T-cell (primary cell): ENCODE results near the gene PDLIM7. TPM values are rescaled to one million over a fixed set of nuclear protein-coding genes. Genes with fewer than 3 reads are reported as not detected.

ENCODE experiments used
- ATAC-seq, 4 experiments: fragments of 200-7000 bp in 3 of 4; fragments of 150-1000 bp in 1 of 4; cut with Tn5 transposase; replicated peaks in 1 of 4; 1 replicate in 3 of 4; 2 replicates in 1 of 4; pipeline ENCODE4 v1.10.0; 2021; ENCODE audit warnings: moderate library complexity in 3 of 4, mild to moderate bottlenecking in 2 of 4, moderate number of reproducible peaks in 1 of 4
- CTCF ChIA-PET, 2 donors: fragments of 300-600 bp; sonication (Branson Sonifier 250); formaldehyde crosslinking; loops; one replicate each; lab custom pipeline; 2022; ENCODE audit warnings: antibody characterized with exemption in 2 of 2; lab: Charles Lee
- POLR2A ChIA-PET, 2 donors: fragments of 300-600 bp; sonication (Branson Sonifier 250); formaldehyde crosslinking; loops; one replicate each; lab custom pipeline; 2022; ENCODE audit warnings: antibody characterized with exemption in 2 of 2; lab: Charles Lee
- DNase-seq, 35 experiments: peaks; one replicate each; pipeline versions ENCODE4 v3.0.0 to v3.0.0-alpha.2; 2013 to 2023
- H3K27ac ChIP-seq: one replicate; pipeline ENCODE4 v1.5.1; 2013; ENCODE audit warnings: low read length
- H3K27me3 ChIP-seq, 2 experiments: replicated peaks in 1 of 2; 1 replicate in 1 of 2; 2 replicates in 1 of 2; pipeline versions ENCODE4 v1.6.1 to v1.7.0; 2013; ENCODE audit warnings: low read length in 1 of 2, mixed read lengths in 1 of 2; ENCODE audit not compliant: control insufficient read depth in 2 of 2, insufficient read depth in 2 of 2; ENCODE audit errors: extremely low read depth in 1 of 2
- H3K36me3 ChIP-seq, 2 donors: 1 replicate in 1 of 2; 2 replicates in 1 of 2; pipeline versions ENCODE4 v1.6.1 to v1.7.0; 2013; ENCODE audit warnings: low read length in 1 of 2; ENCODE audit not compliant: control insufficient read depth in 2 of 2, insufficient read depth in 1 of 2; ENCODE audit errors: extremely low read depth in 1 of 2
- H3K4me1 ChIP-seq, 2 experiments: 1 replicate in 1 of 2; 2 replicates in 1 of 2; pipeline versions ENCODE4 v1.6.1 to v1.7.0; 2013; ENCODE audit warnings: low read length in 2 of 2, mixed read lengths in 1 of 2; ENCODE audit not compliant: insufficient read depth in 2 of 2, control insufficient read depth in 1 of 2; ENCODE audit errors: extremely low read depth in 1 of 2
- H3K4me3 ChIP-seq, 2 donors: 1 replicate in 1 of 2; 2 replicates in 1 of 2; pipeline versions ENCODE4 v1.5.1 to v1.7.0; 2013; ENCODE audit warnings: mild to moderate bottlenecking in 2 of 2, low read length in 1 of 2, moderate library complexity in 1 of 2; ENCODE audit not compliant: control insufficient read depth in 1 of 2; ENCODE audit errors: extremely low read depth in 1 of 2
- H3K9me3 ChIP-seq: 2 replicates; pipeline ENCODE4 v1.7.0; 2013
- H3K27ac Mint-ChIP-seq, 2 donors: one replicate each; pipeline ENCODE4 v1.8.0; 2020 to 2021; ENCODE audit warnings: mild to moderate bottlenecking in 2 of 2, mixed read lengths in 2 of 2
- H3K27me3 Mint-ChIP-seq, 2 donors: one replicate each; pipeline ENCODE4 v1.8.0; 2021 to 2022; ENCODE audit warnings: mixed read lengths in 2 of 2
- H3K36me3 Mint-ChIP-seq: one replicate; pipeline ENCODE4 v1.8.0; 2021; ENCODE audit warnings: mixed read lengths
- H3K4me1 Mint-ChIP-seq, 3 donors: one replicate each; pipeline ENCODE4 v1.8.0; 2020 to 2022; ENCODE audit warnings: mixed read lengths in 3 of 3, mild to moderate bottlenecking in 1 of 3
- H3K4me3 Mint-ChIP-seq, 3 donors: one replicate each; pipeline ENCODE4 v1.8.0; 2020 to 2022; ENCODE audit warnings: mild to moderate bottlenecking in 3 of 3, mixed read lengths in 3 of 3, moderate library complexity in 3 of 3
- H3K9me3 Mint-ChIP-seq, 3 donors: one replicate each; pipeline ENCODE4 v1.8.0; 2020 to 2022; ENCODE audit warnings: mixed read lengths in 3 of 3
- WGBS: methylation state at CpG from one replicate; pipeline ENCODE4 v1.1.5; 2013; ENCODE audit warnings: missing lambda C conversion rate; ENCODE audit not compliant: insufficient coverage; 5-methylcytosine and 5-hydroxymethylcytosine counted together
- total RNA-seq, 35 experiments: library from RNA in 6 of 35; stranded (reverse) in 6 of 35; fragments of 120-200 nt in 1 of 35; gene quantifications; one replicate each; pipeline versions ENCODE4 v1.2.1 to v1.2.4 and lab custom pipeline; 2013 to 2026

The PDLIM7 gene
- total RNA-seq, 5 donors from 2014 or later (not counting 1 experiment from before 2014, with no cell fraction given) = 9.8 to 17.8 (median 12.8) TPM

DNA sequence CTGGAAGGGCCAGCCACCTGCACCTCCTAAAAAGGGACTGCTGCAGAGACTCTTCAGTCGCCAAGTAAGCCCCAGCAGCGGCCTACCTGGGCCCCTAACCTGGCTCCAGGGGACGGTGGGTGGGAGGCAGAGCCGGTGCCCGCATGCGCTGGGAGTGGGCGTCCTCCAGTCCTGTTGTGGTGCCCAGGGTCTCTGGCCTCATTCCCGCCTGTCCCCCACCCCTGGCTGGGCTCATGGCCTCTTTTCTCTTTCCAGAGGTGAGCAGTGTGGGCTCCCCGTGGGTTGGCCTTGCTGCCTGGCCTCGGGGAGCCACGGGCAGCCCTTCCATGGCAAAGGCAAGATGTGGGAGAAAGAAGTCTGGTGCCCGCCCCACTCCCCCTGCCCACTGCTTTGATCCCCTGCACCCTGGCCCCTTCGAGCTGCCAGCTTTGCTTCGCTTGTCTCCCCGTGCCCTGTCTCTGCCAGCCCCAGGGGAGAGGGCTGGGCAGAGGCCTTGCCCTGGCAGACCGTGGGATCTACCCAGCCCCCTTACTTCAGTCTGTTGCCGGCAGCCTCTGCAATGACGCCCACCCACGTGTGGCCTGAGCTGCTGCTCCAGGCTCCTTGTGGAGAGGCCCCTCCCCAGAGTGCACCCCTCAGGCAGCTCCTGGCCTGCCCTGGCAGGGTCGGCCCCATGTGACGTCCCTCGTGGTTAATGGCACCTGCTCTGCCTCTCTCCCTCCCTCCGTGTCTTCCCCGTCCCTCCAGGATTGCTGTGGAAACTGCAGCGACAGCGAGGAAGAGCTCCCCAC, 56.2 kb downstream of the PDLIM7 start:
- peaks cover 40 to 88% of the 10 kb centered on the region in 2 experiments for H3K4me1 ChIP-seq
- no peaks in the 10 kb centered on the region for H3K9me3 ChIP-seq
- ATAC-seq (no peak), DNase-seq (peak in 1 of 35 experiments; percentile 1)
- peaks cover 14 to 66% of the 10 kb centered on the region in 2 donors for H3K36me3 ChIP-seq
- Mint-ChIP-seq H3K36me3 (peaks cover 38% of the 10 kb centered on the region), H3K27ac (peak overlapping the region; percentile 79 to 89), H3K4me1 (peaks cover 63 to 76% (median 75%) of the 10 kb centered on the region in 3 donors), H3K27me3 (no peaks in the 10 kb centered on the region), H3K9me3 (no peaks in the 10 kb centered on the region), H3K4me3 (no peak overlapping the region)
- H3K27ac ChIP-seq = peak overlapping the region; percentile 90
- ChIA-PET CTCF (interaction anchor here (1.2 to 1.7 kb wide), 2 partner anchors 9 to 38 kb away, joined by 3 to 6 read pairs; no protein-coding TSS in a partner anchor), POLR2A (interaction anchor here (0.5 to 1.5 kb wide), 4 partner anchors 10 to 104 kb away, joined by 3 to 9 read pairs (median 4); partner anchors contain the start of gene GRK6 (in 1 of the 2))
- H3K27me3 ChIP-seq = no peaks in the 10 kb centered on the region
- 85% methylated on average over 23 of the region's 26 CpGs for WGBS
- H3K4me3 ChIP-seq = no peak overlapping the region

DNA sequence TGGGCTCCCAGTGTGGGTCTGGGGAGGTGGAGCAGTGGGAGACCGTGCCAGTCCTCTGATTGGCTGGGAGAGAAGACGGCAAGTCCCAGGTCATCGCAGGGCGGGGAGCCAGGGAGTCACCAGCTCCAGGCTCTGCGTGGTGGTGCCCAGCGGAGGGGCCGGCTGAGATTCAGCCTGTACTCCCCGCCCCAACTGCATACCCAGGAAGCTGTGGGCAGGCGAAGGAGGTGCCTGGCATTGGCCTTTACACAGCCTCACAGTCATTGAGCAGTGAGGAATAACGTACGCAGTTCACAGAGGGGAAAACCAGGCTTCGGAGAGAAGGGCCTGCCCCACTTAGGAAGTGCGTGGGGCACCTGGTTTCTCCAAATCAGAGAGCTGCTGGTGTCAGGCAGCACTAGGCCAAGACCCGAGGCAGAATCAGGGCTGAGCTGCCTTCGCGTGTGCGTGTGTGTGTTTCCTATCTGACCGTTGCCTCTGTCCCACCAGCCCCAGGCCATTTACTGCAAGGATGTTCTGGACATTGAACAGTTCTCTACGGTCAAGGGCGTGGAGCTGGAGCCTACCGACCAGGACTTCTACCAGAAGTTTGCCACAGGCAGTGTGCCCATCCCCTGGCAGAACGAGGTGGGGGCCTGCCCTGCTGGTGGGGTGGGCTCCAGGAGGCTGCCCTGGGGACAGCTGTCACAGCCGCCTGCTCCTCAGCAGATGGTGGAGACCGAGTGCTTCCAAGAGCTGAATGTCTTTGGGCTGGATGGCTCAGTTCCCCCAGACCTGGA, 57.0 kb downstream of the PDLIM7 start:
- peaks cover 40% of the 10 kb centered on the region for H3K36me3 Mint-ChIP-seq
- peaks cover 60 to 71% (median 68%) of the 10 kb centered on the region in 3 donors for H3K4me1 Mint-ChIP-seq
- Histone ChIP-seq H3K4me1 (peaks cover 37 to 88% of the 10 kb centered on the region in 2 experiments), H3K4me3 (no peak overlapping the region), H3K27me3 (no peaks in the 10 kb centered on the region), H3K27ac (peak overlapping the region; percentile 90), H3K9me3 (no peaks in the 10 kb centered on the region), H3K36me3 (peaks cover 18 to 74% of the 10 kb centered on the region in 2 donors)
- H3K27ac Mint-ChIP-seq = peak overlapping the region; percentile 81 to 89
- CTCF ChIA-PET = interaction anchor here (0.6 to 1.7 kb wide), 4 partner anchors 9 to 37 kb away, joined by 3 to 6 read pairs (median 4); no protein-coding TSS in a partner anchor
- H3K9me3 Mint-ChIP-seq = no peaks in the 10 kb centered on the region
- DNase-seq (peak in 29 of 35 experiments; percentile 10 to 82 (median 51)), ATAC-seq (peak; percentile 39 to 75 (median 40))
- 54% methylated on average over 23 of the region's 24 CpGs for WGBS
- H3K27me3 Mint-ChIP-seq = no peaks in the 10 kb centered on the region
- peak overlapping the region in 1 of 3 donors; percentile 44 for H3K4me3 Mint-ChIP-seq
- POLR2A ChIA-PET = interaction anchor here (1.3 to 1.5 kb wide), 2 partner anchors 9 to 14 kb away, joined by 3 to 9 read pairs; partner anchors contain the start of gene GRK6 (in 1 of the 2)

DNA sequence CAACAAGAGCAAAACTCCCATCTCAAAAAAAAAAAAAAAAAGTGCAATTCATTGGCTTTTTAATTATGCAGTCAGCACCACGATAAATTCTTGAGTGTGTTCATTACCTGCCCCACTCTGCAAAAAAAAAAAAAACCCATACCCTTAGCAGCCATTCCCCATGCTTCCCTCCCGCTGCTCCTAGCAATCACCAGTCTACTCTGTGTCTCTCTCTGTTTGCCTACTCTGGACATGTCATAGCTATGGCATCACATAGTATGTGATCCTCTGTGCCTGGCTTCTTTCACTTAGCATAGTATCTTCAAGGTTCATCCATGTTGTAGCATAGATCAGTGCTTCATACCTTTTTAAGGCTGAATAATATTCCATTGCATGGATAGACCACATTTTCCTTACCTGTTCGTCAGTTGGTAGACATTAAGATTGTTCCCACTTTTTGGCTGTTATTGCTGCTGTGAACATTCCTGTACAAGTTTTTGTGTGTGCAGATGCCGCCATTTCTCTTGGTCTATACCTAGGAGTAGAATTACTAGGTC, 57.8 kb downstream of the PDLIM7 start:
- ChIA-PET POLR2A (interaction anchor here (0.6 to 1.5 kb wide), 2 partner anchors 8 to 91 kb away, joined by 3 to 5 read pairs; no protein-coding TSS in a partner anchor), CTCF (interaction anchor here (0.6 to 1.7 kb wide), 7 partner anchors 8 to 62 kb away, joined by 3 to 6 read pairs (median 4); no protein-coding TSS in a partner anchor)
- Mint-ChIP-seq H3K36me3 (peaks cover 40% of the 10 kb centered on the region), H3K4me1 (peaks cover 60 to 71% (median 61%) of the 10 kb centered on the region in 3 donors), H3K27me3 (no peaks in the 10 kb centered on the region), H3K9me3 (no peaks in the 10 kb centered on the region), H3K4me3 (peak overlapping the region in 1 of 3 donors; percentile 44), H3K27ac (peak overlapping the region; percentile 81 to 89)
- ATAC-seq = no peak
- Histone ChIP-seq H3K27me3 (no peaks in the 10 kb centered on the region), H3K4me1 (peaks cover 34 to 88% of the 10 kb centered on the region in 2 experiments), H3K4me3 (no peak overlapping the region), H3K36me3 (peaks cover 25 to 82% of the 10 kb centered on the region in 2 donors), H3K9me3 (no peaks in the 10 kb centered on the region), H3K27ac (peak overlapping the region; percentile 90)
- WGBS = 92% methylated on average over 2 of the region's 4 CpGs
- DNase-seq = peak in 1 of 35 experiments; percentile 0

DNA sequence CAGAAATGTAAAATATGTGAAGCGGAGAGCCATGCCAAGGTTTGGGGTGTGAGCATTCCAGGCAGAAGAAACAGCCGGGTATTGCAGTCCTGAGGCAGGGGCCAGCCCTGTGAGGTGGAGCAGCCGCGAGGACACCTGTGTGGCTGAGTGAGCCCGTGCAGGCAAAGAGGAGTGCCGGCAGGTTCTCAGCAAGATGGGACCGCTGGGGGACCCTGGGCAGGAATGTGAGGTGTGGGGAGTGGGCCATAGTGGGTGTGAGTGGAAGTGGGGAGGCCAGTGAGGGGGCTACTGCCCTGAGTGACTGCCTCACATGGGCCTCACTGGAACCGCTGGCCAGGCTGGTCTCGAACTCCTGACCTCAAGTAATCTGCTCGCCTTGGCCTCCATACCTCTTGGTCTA, 58.9 kb downstream of the PDLIM7 start:
- no peaks in the 10 kb centered on the region for H3K9me3 Mint-ChIP-seq
- Histone ChIP-seq H3K36me3 (peaks cover 32 to 93% of the 10 kb centered on the region in 2 donors), H3K9me3 (no peaks in the 10 kb centered on the region), H3K27me3 (no peaks in the 10 kb centered on the region), H3K27ac (peak overlapping the region; percentile 12), H3K4me1 (peaks cover 45 to 88% of the 10 kb centered on the region in 2 experiments), H3K4me3 (no peak overlapping the region)
- WGBS = 93% methylated on average over 7 of the region's 10 CpGs
- peaks cover 44% of the 10 kb centered on the region for H3K36me3 Mint-ChIP-seq
- H3K4me3 Mint-ChIP-seq = peak overlapping the region in 1 of 3 donors; percentile 62
- peak overlapping the region; percentile 79 to 81 for H3K27ac Mint-ChIP-seq
- H3K27me3 Mint-ChIP-seq = no peaks in the 10 kb centered on the region
- H3K4me1 Mint-ChIP-seq = peaks cover 58 to 73% (median 61%) of the 10 kb centered on the region in 3 donors
- ATAC-seq (no peak), DNase-seq (peak in 1 of 35 experiments; percentile 4)
- POLR2A ChIA-PET = no interaction called here
- CTCF ChIA-PET = interaction anchor here in 1 of 2 donors (1.1 to 1.3 kb wide), 3 partner anchors 9 to 34 kb away, joined by 3 to 4 read pairs (median 3); no protein-coding TSS in a partner anchor

DNA sequence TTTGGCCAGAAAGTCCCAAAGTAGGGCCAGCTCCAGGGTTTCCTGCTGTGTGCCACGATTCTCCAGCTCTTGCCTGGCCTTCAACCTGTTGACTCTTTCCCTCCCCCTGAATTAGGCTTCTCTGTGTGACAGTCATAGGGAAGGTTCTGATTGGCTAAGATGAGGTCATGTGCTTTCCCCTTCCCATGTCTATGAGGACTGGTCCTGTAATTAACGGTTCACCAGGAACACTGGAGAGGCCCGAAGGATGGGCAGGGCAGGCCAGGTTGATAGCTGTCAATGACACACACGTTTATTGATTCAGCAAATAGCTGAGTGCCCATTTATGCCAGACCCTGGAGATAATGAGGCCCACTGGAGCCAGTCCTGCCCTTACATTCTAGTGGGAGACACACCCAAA, 59.8 kb downstream of the PDLIM7 start:
- WGBS = 87% methylated on average over 3 of the region's 4 CpGs
- DNase-seq (no peak), ATAC-seq (no peak)
- ChIA-PET CTCF (interaction anchor here in 1 of 2 donors (0.7 to 1.2 kb wide), 2 partner anchors 33 to 45 kb away, joined by 3 read pairs; no protein-coding TSS in a partner anchor), POLR2A (interaction anchor here in 1 of 2 donors (0.8 kb wide), 1 partner anchor 17 kb away, joined by 3 read pairs; no protein-coding TSS in a partner anchor)
- peak overlapping the region in 1 of 2 donors; percentile 8 for H3K4me3 ChIP-seq
- peaks cover 53 to 95% of the 10 kb centered on the region in 2 experiments for H3K4me1 ChIP-seq
- Mint-ChIP-seq H3K9me3 (no peaks in the 10 kb centered on the region), H3K4me1 (peaks cover 62 to 77% (median 66%) of the 10 kb centered on the region in 3 donors), H3K36me3 (peaks cover 46% of the 10 kb centered on the region), H3K27me3 (no peaks in the 10 kb centered on the region), H3K27ac (peak overlapping the region; percentile 57 to 81), H3K4me3 (peak overlapping the region in 1 of 3 donors; percentile 62)
- peak overlapping the region; percentile 3 for H3K27ac ChIP-seq
- peaks cover 39 to 95% of the 10 kb centered on the region in 2 donors for H3K36me3 ChIP-seq
- no peaks in the 10 kb centered on the region for H3K9me3 ChIP-seq
- no peaks in the 10 kb centered on the region for H3K27me3 ChIP-seq
